Activated naive CD4-positive, alpha-beta T cell treated with anti-CD3 and anti-CD28 coated beads, Interleukin-2, amount 50 U/mL, for 16 hours (primary cell): ENCODE data around the gene GPR137.

Experiments used
- DNase-seq: peaks from one replicate; pipeline ENCODE4 v3.0.0-alpha.2; 2020

The GPR137 gene

DNA sequence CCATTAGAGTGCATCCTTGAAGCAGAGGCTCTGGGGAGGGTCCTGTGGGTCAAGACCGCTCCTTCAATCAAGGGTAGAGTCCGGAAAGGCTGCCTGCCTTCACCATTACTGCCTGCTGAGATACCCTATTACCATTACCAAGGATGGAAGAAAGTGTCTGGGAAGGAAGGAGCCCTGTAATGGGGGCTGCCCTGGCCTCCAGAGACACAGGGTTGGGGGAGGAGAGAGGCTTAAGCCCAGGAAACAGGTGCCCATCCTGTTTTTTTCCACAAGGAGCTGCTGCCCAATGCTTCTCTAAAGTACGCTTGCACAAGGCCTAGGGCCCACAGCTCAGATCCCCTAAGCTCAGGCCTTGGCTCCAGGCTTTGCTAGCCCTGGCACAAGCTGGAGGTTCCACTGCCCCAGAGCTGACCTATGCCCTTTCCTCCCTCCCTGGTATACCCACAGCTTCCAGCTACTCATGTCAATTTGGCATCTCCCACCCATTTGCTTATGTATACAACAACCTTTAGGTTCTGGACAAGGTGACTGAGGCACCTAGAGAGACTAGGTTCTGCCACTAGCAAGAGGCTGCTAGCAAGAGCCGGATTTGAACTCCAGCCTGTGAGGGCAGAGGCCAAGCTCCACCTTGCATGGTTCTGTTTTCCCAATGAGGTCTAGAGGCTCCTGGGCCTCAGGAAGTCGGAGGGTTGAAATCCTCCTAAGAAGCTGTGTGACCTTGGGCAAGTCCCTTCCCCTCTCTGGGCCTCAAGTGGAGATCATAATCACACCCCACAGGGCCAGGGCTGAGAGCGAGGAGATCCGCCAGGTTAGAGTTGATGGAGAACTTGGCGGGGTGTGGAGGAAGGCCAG, 35.9 kb upstream of the GPR137 start:
- DNase-seq = no peak

DNA sequence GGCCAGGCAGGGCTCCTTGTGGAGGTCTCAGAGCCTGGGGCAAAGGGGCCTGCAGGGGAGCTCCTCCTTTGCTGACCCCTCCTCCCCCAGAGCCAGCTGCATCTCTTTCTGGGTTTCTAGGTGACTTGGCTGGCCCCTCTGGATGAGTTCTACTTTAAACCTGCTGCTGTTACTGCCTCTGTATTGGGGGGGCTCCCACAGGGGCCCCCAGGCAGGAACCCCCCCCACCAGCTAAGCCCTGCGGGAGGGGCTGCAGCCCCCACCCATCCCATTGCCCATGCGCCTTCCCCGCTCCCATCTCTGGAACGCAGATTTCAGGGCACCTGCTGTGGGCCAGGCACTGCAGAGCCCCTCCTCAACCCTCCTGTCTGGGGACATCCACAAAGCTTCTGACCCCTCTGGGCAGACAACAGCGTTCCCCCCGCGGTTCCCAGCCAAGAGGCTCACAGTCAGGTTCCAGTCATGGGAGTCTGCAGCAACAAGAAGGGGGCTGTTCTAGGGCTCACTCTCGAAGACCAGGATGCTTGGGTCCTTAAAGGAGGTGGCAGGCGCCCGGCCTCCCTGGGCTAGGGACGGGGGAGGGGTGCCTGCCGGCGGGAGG, 35.1 kb upstream of the GPR137 start:
- DNase-seq = no peak

DNA sequence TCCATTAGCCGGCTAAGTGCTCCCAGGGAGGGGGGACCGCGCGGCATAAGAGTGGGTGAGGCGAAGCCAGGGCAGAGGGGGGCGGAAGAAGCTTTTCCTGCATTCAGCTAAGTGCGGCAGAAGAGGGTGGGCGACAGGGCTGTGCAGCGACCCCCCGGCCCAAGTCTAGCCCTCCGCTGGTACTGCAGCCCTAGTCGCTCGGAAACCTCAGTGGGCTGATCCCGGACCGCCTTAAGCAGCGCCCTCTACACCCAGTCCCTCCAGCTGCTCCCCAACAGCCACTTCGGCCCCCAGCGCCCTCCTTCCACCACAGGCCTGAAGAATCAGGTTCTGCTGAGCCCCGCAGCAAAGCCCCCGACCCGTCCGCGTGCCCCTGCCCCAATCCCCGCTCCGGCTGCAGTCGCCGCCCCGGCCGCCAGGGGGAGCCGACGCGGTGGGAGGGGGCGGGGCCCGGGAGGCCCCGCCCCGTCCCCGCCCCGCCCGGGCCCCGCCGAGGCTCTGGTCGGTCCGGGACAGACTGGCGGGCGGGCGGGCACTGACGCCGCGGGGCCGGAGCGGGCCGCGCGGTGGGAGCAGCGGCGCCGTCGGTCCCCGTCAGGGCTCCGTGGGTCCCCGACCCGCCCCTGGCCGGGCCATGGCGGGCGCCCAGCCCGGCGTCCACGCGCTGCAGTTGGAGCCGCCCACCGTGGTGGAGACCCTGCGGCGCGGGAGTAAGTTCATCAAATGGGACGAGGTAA, 34.5 kb upstream of the GPR137 start, which contains the start of gene PLCB3:
PLCB3 (plus strand) TSS at position 515 of the 737 bp plus-strand sequence; CDS start at position 635, 120 bp downstream.
- DNase-seq = peak; percentile 52

DNA sequence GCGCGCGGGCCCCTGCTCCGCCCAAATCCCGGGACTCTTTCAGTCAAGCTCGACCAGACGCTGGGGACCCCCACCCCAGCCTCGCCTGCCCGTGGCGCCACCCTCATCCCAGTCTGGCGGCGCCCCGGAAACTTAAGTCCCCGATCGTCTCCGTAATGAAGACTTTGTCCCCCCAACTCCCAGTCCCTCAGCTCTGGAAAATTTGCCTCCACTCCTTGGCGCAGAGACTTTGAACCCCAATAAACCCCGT, 34.0 kb upstream of the GPR137 start:
- DNase-seq = no peak

DNA sequence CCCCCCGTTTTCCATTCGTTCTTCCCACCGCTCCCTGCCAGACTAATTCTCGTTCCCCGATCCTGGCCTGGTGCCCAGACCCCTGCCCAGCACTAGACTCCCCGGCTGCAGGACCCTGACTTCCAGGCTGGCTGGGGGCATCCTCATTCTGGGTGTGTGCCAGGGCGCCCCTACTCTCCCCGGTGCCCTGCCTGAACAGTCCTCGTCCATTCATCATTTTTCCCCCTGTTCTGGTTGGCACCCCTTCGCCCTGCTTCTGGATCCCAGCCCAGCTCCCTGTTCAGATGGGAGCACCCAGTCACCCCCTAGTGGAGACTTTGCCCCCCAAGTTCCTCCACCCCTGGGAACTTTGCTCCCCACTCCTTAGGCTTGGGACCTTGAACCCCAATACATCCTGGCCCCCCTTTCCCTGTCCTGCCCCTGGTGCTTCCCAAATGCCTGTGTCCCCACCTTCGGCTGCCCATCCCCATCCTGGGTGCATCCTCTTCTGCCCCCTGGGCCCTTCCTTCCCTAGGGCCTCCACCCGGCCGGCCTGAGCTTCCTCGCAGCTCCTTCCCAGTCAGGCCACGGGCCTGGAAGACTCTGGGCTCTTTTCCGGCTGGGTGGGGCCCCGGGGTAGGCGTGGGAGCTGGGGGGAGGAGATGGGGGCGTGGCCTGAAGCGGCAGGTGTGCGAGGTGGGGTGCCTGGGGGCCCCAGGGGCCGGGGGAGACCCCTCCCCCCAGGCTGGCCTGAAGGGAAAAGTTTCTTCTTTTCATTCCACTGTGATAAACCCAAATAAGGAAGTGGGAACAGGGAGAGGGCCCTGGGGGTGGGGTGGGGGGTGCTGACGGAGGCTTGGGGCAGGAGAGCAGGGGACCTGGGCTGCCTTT, 33.4 kb upstream of the GPR137 start:
- peak; percentile 32 for DNase-seq

DNA sequence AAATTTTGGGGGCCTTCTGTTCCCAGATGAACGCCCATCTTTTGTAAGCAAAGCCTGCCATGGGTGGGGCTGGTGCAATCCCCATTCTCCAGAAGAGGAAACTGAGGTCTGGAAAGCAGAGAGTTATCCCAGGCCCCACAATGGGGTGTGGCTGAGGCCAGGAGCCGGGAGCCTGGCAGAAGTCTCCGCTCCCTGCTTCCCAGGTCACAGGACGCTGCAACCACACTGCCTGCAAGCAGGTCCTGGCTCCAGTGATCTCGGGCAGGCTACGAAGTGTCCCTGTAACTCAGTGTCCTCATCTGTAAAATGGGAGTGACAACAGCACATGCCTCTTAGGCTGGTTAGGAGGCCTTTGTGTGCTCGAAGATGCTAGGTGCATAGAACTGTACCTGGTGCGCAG, 32.6 kb upstream of the GPR137 start:
- DNase-seq = no peak

DNA sequence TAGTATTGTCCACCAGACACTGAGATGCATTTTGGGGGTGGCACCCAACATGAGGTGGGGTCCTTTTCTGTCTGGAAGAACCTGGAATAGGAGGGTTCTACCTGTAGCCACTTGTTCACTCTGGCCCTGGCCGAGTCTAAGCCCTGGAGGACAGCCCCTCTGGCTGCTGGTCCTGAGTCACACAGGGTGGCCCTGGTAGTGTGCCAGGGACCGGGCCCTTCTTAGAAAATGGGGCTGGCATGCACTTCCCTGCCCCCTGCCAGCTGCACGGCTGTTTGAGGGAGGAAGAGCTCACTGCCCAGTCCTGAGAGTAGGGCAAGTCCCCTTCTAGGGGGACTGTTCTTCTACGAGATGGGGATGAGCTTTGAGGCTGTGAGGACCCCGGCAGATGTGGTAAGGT, 32.2 kb upstream of the GPR137 start:
- no peak for DNase-seq

DNA sequence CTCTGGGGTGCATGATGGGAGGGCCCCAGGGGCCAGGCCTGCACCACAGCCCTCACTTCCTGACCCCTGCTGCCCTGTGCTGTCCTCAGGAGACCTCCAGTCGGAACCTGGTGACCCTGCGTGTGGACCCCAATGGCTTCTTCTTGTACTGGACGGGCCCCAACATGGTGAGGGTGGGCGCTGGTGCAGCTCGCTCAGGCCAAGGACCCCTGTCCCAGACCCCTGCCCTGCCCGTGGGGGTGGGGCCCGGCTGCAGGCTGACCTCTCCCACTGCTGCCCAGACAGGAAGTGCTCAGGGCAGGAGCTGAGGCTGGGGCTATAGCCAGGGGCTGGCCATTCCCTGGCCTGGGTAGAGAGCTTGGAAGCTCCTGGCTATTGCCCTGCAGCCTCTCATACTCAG, 31.3 kb upstream of the GPR137 start:
- DNase-seq = no peak

DNA sequence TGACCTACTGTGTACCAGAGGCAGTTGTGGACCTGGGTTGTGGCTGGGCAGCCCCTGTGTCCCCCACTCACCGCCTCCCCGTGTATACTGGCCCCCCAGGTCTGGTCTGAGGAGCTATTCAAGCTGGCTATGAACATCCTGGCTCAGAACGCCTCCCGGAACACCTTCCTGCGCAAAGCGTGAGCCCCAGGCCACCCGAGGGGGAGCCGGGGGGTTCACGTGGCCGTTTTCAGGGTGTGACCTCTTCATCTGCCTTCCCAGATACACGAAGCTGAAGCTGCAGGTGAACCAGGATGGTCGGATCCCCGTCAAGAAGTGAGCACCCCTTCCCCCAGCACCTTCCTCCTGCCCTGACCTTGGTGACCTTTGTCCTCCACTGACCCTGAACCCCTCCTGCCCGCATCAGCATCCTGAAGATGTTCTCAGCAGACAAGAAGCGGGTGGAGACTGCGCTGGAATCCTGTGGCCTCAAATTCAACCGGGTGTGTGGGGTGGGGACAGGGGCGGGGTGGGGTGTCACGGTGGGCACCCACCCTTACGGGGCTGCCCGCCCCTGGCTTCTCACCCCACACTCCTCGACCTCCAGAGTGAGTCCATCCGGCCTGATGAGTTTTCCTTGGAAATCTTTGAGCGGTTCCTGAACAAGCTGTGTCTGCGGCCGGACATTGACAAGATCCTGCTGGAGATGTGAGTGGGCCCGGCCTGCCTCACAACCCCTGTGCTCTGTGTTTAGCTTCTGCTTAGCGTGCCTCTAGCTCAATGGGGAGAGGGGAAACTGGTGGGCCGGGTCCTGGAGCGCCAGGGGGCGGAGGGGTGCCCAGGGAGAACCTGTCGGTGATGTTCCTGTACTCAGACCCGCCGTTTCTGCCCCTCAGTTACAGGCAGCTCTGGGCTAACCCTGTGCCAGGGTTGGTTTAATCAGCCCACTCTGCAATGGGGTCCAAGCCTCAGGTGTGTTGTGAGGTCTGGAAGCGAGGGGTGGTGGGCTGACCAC, 30.2 kb upstream of the GPR137 start:
- DNase-seq = no peak

DNA sequence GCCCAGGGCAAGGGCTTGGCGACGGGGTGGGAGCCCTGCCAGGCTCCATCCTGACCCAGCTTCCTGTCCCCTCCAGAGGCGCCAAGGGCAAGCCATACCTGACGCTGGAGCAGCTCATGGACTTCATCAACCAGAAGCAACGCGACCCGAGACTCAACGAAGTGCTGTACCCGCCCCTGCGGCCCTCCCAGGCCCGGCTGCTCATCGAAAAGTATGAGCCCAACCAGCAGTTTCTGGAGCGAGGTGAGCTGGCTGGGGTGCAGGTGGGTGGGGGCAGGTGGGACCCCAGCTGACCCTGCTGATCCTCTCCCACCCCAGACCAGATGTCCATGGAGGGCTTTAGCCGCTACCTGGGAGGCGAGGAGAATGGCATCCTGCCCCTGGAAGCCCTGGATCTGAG, 29.3 kb upstream of the GPR137 start:
- no peak for DNase-seq

DNA sequence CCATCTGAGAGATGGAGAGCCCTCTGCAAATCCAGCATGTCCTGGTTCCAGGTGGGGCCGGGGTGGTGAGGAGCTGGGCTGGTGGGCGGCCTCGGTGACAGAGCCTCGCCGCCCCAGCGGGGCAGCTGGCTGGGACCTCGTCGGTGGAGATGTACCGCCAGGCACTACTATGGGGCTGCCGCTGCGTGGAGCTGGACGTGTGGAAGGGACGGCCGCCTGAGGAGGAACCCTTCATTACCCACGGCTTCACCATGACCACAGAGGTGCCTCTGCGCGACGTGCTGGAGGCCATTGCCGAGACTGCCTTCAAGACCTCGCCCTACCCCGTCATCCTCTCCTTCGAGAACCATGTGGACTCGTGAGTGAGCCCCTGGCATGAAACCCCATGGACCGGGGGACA, 27.3 kb upstream of the GPR137 start:
- DNase-seq = no peak

DNA sequence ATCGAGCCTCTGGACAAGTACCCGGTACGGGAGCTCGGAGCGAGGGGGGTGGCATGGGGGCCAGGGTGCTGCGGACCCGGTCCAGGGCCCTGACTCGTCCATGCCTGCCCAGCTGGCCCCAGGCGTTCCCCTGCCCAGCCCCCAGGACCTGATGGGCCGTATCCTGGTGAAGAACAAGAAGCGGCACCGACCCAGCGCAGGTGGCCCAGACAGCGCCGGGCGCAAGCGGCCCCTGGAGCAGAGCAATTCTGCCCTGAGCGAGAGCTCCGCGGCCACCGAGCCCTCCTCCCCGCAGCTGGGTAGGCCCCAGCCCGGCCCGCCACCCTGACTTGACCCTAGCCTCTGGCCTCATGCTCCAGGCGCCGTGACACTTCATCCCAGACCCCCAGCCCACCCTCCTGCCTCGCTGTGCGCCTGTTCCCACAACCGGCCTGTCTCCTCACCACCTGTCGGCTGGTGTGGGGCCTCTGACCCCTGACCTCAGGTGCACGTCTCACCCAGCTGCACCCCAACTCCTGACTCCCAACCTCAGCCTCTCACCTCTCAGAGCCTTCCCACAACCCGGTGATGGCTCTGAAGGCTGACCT, 26.6 kb upstream of the GPR137 start:
- DNase-seq = no peak

DNA sequence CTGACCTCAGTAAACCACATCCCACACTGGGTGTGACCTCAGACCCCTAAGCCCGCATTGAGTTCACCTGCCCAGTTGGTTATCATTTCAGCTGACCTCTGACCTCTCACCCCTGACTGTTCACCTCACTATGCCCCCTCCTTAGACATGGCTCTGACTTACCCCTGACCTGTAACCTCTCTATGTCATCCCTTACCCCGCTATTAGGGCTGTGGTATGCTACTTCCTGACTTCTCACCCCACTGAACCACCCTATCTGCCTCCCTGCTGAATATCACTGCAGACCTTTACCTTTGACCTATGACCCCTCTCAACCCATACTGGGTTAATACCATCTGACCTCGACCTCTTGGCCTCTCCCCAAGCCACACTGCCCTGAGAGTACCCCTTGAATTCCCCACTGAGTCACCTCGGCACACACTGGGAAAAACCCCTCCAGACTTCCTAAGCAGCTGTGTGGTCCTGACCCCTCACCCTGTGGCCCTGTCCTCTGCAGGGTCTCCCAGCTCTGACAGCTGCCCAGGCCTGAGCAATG, 26.0 kb upstream of the GPR137 start:
- no peak for DNase-seq

DNA sequence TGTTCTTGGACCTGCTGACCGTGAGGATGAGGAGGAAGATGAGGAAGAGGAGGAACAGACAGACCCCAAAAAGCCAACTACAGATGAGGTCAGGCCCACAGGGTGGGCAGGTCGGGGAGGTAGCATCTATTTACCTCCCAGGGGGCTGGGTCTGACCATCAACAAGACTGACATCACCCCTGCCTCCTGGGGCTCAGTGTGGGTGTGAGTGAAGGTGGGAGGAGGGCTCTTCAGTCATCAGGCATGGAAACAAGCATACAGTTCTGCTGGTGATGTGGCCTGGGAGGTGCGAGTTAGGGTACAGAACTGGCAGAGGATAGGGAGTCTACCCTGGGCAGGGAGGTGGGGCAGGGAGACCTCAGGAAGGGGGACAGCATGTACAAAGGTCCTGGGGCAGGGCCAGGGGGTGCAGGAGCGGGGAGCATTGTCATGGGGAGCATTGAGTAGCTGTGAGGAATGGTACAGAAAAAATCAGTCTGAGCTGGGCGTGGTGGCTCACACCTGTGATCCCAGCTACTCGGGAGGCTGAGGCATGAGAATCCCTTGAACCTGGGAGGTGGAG, 25.4 kb upstream of the GPR137 start:
- DNase-seq = no peak

DNA sequence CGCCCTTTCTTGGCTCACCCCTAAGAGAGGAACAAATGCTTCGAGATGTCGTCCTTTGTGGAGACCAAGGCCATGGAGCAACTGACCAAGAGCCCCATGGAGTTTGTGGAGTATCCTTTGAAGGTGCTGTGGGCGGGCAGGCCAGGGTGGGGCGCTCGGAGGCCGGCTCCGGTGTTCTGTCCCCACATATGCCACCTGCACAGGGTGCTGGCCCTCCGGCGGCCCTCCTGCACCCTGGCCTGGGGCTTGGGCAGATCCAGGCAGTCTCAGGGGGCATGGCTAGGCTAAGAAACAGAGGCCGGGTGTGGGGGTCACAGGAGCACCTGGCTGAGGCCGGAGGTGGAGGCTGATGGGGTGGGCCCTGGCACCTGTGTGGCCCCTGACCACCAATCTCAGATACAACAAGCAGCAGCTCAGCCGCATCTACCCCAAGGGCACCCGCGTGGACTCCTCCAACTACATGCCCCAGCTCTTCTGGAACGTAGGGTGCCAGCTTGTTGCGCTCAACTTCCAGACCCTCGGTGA, 24.0 kb upstream of the GPR137 start:
- DNase-seq = no peak

DNA sequence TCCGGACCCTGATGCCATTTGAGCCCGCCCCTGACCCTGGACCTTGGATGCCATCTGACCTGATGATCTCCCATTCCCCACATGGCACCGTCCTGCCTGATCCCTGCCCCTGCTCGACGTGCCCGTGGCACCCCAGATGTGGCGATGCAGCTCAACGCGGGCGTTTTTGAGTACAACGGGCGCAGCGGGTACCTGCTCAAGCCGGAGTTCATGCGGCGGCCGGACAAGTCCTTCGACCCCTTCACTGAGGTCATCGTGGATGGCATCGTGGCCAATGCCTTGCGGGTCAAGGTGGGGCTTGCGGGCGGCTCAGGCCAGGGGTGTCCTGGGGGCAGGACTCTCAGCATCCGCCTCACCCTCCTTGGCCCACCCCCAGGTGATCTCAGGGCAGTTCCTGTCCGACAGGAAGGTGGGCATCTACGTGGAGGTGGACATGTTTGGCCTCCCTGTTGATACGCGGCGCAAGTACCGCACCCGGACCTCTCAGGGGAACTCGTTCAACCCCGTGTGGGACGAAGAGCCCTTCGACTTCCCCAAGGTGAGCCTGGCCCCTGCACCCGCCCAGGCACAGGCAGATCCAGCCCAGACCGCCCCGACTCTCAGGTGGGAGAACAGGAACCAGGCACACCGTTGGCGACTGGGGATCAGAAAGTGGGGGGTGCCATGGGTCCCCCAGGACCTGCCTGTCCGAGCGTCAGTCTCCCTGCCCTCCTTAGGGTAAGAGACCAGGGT, 23.2 kb upstream of the GPR137 start:
- no peak for DNase-seq

DNA sequence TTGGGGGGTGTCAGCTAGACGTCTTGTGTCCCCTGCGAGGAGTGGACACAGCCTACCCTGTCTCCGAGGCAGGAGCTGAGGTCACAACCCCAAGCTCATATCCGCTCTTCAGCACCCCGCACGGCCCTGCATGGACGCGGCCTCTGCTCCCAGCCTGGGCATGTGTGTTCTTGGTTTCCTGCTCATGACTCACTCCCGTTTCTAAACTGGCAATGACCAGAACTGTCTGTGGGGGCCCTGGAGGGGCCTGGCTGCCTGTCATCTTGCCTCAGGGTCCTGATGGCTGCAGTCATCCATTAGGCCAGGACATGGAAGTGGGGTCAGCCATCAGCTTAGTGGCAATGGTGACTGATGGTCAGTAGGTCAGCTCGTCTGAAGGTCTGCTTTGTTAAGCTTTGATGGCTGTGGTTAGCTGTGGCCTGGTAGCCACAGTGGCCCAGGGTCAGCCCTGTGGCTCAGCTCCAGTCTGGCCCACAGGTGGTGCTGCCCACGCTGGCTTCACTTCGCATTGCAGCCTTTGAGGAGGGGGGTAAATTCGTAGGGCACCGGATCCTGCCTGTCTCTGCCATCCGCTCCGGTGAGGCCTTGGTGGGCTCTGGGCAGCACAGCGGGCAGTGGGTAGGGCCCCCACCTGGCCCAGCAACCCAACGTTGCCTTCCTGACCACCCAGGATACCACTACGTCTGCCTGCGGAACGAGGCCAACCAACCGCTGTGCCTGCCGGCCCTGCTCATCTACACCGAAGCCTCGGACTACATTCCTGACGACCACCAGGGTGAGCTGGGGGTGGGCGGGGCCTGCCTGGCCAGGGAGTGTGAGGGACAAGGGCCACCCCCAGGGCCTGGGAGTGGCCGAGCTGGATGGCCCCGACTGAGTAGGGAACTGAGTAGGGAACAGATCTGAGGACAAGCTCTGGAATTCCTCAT, 22.4 kb upstream of the GPR137 start:
- DNase-seq = no peak

DNA sequence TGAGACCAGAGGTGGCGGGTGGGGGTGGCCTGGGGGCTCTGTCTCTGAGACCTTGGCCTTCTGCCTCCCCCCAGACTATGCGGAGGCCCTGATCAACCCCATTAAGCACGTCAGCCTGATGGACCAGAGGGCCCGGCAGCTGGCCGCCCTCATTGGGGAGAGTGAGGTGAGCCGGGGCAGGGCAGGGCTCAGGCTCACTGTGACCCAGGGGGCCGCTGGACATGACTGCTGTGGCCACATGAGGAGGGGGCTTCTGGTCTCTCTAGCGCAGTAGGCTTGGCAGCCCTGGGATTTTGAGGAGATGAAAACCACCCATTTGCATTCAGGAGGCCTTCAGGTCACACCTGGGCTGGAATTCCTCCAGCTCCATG, 21.7 kb upstream of the GPR137 start:
- no peak for DNase-seq

DNA sequence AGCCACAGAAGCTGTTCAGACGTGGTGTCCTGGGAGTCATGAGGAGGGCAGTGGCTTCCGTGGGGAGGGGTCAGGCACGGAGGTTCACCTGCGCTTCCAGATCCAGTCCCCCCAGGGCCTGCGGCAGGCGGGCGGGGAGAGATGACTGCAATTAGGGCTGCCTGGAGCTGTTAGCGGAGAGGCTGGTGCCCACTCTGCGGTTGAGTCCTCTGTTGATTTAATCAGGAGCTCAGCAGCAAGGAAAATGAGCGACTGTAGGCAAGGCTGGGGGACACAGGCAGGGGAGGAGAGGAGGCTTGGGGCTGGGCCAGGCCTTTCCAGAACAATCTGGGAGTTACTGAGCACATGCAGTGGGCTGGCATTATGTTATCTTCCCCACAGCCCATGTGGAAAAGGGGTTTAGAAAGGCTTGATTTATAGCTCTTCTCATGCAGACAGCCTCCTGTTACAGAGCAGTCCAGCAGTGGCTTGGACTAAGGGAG, 21.2 kb upstream of the GPR137 start:
- DNase-seq = no peak
